ENCODE data around the gene AFAP1L1.

GRCh38 chr5:149325166-149325735 is 53.6 kb downstream of the AFAP1L1 start:
- TF ChIP-seq CTCF (IDR thresholded peaks at IDR 0.05; ENCODE audit: poor library complexity), result no peak
- TF ChIP-seq EZH2phosphoT487 (IDR thresholded peaks at IDR 0.05; ENCODE audit: low read depth, severe bottlenecking, unreplicated experiment), result no peak
